ENCODE measurements around the gene SAV1.

DNA sequence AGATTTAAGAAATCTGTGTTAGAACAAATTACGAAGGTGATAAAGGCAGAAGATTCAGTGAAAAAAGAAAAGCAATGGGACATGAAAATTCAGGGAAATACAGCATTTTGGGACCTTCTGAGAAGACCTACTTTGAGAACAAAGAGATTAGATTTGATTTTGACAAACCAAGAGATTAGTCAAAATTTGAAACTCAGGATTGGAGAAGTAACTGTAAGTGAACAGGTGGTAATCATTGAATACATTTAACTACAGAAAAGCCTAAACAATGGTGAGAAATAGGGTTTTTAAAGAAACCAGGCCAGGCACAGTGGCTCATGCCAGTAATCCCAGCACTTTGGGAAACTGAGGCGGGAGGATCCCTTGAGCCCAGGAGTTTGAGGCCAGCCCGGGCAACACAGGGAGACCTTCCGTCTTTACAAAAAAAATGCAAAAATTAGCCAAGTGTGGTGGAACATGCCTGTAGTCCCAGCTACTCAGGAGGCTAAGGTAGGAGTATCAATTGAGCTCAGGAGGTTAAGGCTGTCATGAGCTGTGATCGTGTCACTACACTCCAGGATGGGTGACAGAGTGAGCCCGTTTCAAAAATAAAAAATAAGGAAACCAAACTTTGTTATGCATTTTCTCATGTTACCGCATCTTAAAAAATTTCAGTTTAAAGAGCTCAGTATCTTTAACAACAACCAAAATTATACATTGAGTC is 8.9 kb upstream of the SAV1 start:
- TF ChIP-seq EZH2 (IDR thresholded peaks at IDR 0.05; ENCODE audit: borderline replicate concordance, insufficient read depth, low read depth, low read length, poor library complexity, severe bottlenecking), result no peak
- TF ChIP-seq, protein P1, sequence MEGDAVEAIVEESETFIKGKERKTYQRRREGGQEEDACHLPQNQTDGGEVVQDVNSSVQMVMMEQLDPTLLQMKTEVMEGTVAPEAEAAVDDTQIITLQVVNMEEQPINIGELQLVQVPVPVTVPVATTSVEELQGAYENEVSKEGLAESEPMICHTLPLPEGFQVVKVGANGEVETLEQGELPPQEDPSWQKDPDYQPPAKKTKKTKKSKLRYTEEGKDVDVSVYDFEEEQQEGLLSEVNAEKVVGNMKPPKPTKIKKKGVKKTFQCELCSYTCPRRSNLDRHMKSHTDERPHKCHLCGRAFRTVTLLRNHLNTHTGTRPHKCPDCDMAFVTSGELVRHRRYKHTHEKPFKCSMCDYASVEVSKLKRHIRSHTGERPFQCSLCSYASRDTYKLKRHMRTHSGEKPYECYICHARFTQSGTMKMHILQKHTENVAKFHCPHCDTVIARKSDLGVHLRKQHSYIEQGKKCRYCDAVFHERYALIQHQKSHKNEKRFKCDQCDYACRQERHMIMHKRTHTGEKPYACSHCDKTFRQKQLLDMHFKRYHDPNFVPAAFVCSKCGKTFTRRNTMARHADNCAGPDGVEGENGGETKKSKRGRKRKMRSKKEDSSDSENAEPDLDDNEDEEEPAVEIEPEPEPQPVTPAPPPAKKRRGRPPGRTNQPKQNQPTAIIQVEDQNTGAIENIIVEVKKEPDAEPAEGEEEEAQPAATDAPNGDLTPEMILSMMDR (IDR thresholded peaks at IDR 0.05), result no peak
